ENCODE results near the gene ALDH1L1. TPM values are rescaled to one million over a fixed set of nuclear protein-coding genes. Genes with fewer than 3 reads are reported as not detected.

ALDH1L1 gene
- total and polyA plus RNA-seq, 2 of the 4 experiments (the other 2 are of a cell fraction) = not detected

DNA sequence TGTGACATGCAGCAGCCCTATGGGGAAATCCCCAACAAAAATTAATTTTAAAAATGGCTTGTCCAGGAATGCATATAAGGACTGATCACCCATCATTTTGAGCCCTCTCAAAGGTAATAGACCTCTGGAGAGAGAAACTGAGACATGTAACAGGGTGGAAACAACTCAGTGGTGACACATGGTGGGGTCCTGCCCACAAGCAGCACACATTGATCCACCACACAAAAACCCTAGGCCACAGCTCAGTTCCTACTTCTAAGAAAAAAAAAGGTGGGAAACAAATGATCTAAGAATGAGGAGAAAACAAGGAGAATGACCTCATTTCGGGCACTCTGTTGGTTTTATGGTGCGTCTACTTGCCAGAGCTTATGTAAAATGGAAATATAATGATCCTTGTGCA lies 94.5 kb downstream of the ALDH1L1 start:
- intact Hi-C loops (cut with micrococcal nuclease) = no loop called here
- no peak for ATAC-seq (ENCODE audit: low read depth)
- H3K14ac ChIP-seq (replicated peaks; ENCODE audit: low read depth, low read length) = no peak overlapping the region
- no peaks in the 10 kb centered on the region for H3K36me3 ChIP-seq (ENCODE audit: control insufficient read depth, insufficient read depth, low read length)
- no peak overlapping the region for H3K9ac ChIP-seq (ENCODE audit: low read depth, low read length)
- no peak overlapping the region for H2AK5ac ChIP-seq (ENCODE audit: low read depth, low read length)
- 0 out of 2 replicates have a peak, but pooled peaks cover 3% of the 10 kb centered on the region for H3K9me1 ChIP-seq (ENCODE audit: insufficient read depth, low read length)
- no peak overlapping the region for H3K56ac ChIP-seq (ENCODE audit: extremely low read depth, insufficient read depth, low read length)
- H3K4me1 ChIP-seq (ENCODE audit: control insufficient read depth, insufficient read depth, low read length) = no peaks in the 10 kb centered on the region
- no peak overlapping the region for H4K5ac ChIP-seq (ENCODE audit: low read depth, low read length)
- H2BK20ac ChIP-seq (ENCODE audit: low read depth, low read length) = no peak overlapping the region
- H4K91ac ChIP-seq (ENCODE audit: insufficient read depth, low read depth, low read length) = no peak overlapping the region
- WGBS, 2 experiments (ENCODE audit: extremely low coverage in 2 of 2, insufficient read length in 1 of 2) = no CpG with 5 or more reads among the region's 2 CpGs
- H3K4ac ChIP-seq (ENCODE audit: low read depth, low read length) = no peak overlapping the region
- no peak overlapping the region for H3K27ac ChIP-seq (ENCODE audit: insufficient read depth, low read length)
- BruUV-seq (replicated peaks) = no TSS peak
- no peak overlapping the region for H4K8ac ChIP-seq (ENCODE audit: low read depth in 2 of 2, low read length in 2 of 2)
- no peak overlapping the region for H2BK15ac ChIP-seq (ENCODE audit: low read depth, low read length)
- DNase-seq = no peak
- no peaks in the 10 kb centered on the region for H3K27me3 ChIP-seq (ENCODE audit: control insufficient read depth, insufficient read depth, low read length)
- dilution Hi-C loops (cut with HindIII; ENCODE audit: low sequenced_read_pairs, unreplicated experiment) = no loop called here
- no peak overlapping the region for H3K23ac ChIP-seq (ENCODE audit: low read depth, low read length)
- peaks cover 0 to 3% of the 10 kb centered on the region in 2 experiments; a peak in 1 of 4 replicates for H3K79me1 ChIP-seq (ENCODE audit: low read depth in 1 of 2, low read length in 2 of 2)
- in situ Hi-C loops (cut with MboI; ENCODE audit: low sequenced_read_pairs) = no loop called here
- ChIA-PET CTCF (no interaction called here), POLR2A (ENCODE audit: unreplicated experiment) (no interaction called here)
- no peak overlapping the region for H3K4me2 ChIP-seq (ENCODE audit: low read depth, low read length)
- no peak overlapping the region for H2AFZ ChIP-seq (replicated peaks; ENCODE audit: low read length, poor library complexity)
- no peak overlapping the region for H2BK5ac ChIP-seq (ENCODE audit: low read depth, low read length, poor library complexity, severe bottlenecking)
- no peak overlapping the region for H3K4me3 ChIP-seq (ENCODE audit: insufficient read depth, low read depth, low read length)
- TF ChIP-seq, protein P1, sequence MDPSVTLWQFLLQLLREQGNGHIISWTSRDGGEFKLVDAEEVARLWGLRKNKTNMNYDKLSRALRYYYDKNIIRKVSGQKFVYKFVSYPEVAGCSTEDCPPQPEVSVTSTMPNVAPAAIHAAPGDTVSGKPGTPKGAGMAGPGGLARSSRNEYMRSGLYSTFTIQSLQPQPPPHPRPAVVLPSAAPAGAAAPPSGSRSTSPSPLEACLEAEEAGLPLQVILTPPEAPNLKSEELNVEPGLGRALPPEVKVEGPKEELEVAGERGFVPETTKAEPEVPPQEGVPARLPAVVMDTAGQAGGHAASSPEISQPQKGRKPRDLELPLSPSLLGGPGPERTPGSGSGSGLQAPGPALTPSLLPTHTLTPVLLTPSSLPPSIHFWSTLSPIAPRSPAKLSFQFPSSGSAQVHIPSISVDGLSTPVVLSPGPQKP (IDR thresholded peaks at IDR 0.05; ENCODE audit: borderline replicate concordance, low read depth, low read length) = no peak
- no peak for TF ChIP-seq MAZ (IDR thresholded peaks at IDR 0.05; ENCODE audit: borderline replicate concordance, low read depth, low read length)
- TF ChIP-seq SMC3 (IDR thresholded peaks at IDR 0.05; ENCODE audit: low read depth, low read length) = no peak
- TF ChIP-seq BHLHE40 (IDR thresholded peaks at IDR 0.05; ENCODE audit: low read depth, low read length) = no peak
- TF ChIP-seq RFX5 (IDR thresholded peaks at IDR 0.05; ENCODE audit: low read depth, low read length) = no peak
- no peak for TF ChIP-seq CHD1 (IDR thresholded peaks at IDR 0.05; ENCODE audit: low read depth, low read length)
- no peak for TF ChIP-seq MAFK (IDR thresholded peaks at IDR 0.05; ENCODE audit: low read depth, low read length)
- TF ChIP-seq FOS (IDR thresholded peaks at IDR 0.05; ENCODE audit: low read depth, low read length) = no peak
- TF ChIP-seq, protein P2, sequence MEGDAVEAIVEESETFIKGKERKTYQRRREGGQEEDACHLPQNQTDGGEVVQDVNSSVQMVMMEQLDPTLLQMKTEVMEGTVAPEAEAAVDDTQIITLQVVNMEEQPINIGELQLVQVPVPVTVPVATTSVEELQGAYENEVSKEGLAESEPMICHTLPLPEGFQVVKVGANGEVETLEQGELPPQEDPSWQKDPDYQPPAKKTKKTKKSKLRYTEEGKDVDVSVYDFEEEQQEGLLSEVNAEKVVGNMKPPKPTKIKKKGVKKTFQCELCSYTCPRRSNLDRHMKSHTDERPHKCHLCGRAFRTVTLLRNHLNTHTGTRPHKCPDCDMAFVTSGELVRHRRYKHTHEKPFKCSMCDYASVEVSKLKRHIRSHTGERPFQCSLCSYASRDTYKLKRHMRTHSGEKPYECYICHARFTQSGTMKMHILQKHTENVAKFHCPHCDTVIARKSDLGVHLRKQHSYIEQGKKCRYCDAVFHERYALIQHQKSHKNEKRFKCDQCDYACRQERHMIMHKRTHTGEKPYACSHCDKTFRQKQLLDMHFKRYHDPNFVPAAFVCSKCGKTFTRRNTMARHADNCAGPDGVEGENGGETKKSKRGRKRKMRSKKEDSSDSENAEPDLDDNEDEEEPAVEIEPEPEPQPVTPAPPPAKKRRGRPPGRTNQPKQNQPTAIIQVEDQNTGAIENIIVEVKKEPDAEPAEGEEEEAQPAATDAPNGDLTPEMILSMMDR (conservative IDR thresholded peaks at IDR 0.05; ENCODE audit: low read depth, low read length) = no peak
- no peaks in the 10 kb centered on the region for H4K20me1 ChIP-seq (ENCODE audit: insufficient read depth, low read length)
- H3K18ac ChIP-seq (ENCODE audit: low read depth, low read length) = no peak overlapping the region
- no peaks in the 10 kb centered on the region for H3K9me3 ChIP-seq (ENCODE audit: control insufficient read depth, insufficient read depth, low read length)
- no peak overlapping the region for H2AK9ac ChIP-seq (replicated peaks; ENCODE audit: low read depth, low read length, poor library complexity)
- H2BK120ac ChIP-seq (ENCODE audit: low read depth, low read length) = no peak overlapping the region
